ENCODE results near the gene SLC6A5. TPM values are rescaled to one million over a fixed set of nuclear protein-coding genes. Genes with fewer than 3 reads are reported as not detected.

The SLC6A5 gene
- total RNA-seq, 1 donor from 2014 or later, result not detected

DNA sequence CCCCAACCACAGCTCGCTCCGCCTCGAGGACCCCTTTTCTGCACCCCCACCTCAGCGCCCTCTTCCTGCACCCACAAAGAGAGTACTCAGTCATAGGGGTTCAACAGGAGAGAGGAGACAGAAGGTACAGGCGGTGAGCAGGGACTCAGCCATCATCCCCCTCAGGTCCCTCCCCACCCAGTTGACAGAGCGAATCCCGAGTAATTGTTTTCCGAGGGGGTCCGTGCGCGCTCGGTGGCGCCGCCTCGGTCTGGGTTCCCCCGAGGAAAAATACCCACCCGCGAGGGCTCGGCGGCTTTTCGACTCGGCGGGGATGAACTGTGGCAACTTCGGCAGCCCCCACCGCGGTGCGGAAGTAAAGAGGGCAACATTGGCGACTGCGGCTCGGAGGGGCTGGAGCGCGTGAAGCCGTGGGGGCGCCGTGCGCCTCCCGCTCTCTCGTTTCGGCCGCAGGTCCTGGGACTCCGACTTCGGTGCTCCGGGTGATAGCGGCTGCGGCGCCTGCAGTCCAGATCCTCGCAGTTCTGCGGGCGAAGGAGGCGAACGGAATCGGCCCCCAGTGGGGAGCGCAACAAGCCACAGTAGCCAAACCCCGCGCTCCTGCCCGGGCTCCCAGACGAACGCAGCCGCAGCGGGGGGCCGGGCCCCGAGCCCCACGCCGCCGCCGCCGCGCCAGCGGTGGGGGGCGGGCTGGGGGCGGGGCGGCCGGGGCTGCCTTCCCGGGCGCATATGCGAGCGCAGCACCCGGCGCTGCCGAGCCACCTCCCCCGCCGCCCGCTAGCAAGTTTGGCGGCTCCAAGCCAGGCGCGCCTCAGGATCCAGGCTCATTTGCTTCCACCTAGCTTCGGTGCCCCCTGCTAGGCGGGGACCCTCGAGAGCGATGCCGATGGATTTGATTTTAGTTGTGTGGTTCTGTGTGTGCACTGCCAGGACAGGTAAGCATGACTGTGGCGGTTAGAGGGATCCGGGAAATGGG is 69.7 kb downstream of the SLC6A5 start, which contains the start of gene NELL1:
TSS of gene NELL1 (plus strand) at position 743 of the 976 bp plus-strand sequence.
- DNase-seq (ENCODE audit: low read depth), result no peak

DNA sequence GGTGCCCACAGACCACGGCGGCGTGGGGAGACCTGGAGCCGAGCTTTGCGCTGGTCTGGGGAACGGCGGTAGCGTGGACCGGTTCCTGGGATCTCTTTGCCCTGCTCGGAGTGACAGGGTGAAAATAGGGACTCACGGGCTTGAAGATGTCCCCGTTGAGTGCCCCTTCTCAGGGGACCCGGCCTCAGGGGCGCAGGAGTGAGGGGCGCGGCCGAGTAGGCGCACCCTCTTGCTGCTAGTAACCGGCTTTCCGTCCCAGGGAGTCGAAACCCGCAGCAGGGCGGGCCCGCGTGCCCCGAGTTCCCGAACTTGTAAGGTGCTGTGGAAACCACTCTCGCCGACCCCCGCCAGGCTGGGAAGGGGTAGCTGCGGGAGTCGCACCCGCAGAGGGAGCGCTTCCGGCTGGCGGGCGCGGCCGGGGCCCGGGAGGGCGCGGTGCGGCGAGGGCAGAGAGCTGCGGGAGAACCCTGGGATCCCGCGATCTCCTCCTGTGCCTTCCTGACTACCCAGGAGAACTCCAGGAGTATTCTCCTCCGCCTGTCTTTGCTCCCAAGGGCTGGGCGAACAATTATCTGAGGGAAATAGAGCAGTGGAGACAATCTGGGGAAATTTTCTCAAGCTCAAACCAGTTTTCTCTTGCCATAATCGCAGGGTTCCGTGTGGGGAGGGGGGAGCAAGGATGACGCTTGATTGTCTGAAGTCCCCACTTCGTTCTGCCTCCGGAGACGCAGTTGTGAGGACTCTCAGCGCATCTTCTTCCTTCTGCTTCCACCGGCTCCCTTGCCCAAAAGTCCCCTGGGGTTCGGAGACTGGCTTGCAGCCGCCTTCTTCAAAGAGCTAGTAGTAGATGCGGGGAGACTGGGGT is 70.6 kb downstream of the SLC6A5 start:
- no peak for DNase-seq (ENCODE audit: low read depth)

DNA sequence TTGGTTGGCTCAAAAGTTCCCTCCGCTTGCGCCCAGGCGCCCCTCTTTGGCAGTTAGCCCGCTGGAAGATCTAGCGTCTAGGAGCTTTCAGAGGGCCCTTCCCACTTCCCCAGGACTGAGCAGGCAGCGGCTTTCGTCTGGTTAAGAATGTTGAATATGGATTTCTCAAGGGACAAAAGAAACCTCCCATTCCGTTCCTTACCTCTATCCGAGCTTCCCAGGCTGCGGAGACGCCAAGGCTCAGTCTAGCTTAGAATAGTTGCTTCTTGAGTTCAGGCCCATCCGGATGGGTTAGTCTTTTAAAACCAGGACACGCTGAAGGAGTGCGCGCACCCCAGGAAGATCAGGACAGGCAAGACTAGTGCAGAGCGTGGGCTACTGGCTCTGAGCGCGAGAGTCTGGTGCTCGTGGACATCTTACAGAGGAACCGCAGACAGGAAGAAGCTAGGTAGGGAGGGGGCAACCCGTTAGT is 71.6 kb downstream of the SLC6A5 start:
- DNase-seq (ENCODE audit: low read depth), result no peak

DNA sequence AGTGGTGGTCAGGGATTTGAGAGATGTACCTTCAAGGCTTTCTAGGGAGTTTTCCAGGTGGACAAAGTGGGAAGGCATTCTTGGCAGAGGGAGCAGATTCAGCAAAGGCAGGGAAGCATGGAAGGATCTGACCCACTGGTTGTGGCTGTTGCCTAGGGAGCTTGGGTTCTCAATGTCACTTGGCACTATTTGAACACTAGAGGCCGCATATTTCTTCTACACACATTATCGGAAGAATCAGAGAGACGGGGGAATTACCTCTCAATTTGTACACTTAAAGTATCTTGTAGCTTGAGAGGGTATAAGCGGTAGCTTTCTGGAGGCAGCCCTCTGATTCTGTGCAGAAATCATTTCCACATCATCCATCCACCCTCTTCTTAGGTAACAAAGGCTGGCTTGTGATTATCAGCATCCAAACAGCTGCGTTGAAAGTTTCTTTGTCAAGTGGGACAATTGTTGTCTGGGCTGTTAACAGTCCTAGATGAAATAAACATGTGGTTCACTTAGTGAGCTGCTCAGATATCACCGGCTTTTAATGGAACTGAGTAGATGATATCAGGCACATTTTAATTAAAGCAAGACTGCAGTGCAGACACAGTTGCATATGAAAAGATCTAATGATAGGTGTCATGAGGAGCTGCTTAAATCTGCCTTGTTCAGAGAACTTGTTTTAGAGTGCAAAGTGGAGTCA is 72.6 kb downstream of the SLC6A5 start:
- peak; percentile 29 for DNase-seq (ENCODE audit: low read depth)

DNA sequence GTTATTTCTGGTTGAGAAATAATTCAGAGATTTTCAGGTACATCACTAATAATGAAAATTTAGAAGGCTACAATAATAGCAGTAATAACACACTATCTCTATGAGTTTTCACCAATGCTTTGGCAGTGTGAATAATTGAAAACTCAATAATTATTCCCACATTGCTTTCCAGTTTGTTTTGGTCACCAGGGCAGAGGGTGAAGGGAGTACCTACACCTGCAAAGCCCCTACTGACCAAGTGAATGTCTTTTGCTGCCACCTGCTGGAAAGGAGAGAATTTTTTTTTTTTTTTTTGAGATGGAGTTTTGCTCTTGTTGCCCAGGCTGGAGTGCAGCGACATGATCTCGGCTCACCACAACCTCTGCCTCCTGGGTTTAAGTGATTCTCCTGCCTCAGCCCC is 73.2 kb downstream of the SLC6A5 start:
- DNase-seq (ENCODE audit: low read depth), result no peak

DNA sequence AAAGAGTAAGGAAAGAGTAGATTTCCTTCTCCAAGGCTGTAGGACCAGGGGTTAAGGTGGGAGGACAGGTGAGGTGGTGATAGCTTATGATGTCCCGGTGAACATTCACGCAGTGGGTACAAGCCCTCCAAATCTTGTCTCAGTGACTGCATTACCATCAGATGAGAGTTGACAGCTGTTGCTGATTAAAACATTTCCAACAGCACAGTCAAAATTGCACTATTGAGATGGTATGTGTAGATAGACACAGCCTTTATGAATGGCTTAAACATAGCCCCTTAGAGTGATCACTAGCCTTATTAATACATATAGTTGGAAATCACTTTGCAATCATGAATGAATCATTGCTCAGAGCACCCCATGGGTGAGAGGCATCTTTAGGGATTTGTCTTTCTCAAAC is 77.2 kb downstream of the SLC6A5 start:
- no peak for DNase-seq (ENCODE audit: low read depth)

DNA sequence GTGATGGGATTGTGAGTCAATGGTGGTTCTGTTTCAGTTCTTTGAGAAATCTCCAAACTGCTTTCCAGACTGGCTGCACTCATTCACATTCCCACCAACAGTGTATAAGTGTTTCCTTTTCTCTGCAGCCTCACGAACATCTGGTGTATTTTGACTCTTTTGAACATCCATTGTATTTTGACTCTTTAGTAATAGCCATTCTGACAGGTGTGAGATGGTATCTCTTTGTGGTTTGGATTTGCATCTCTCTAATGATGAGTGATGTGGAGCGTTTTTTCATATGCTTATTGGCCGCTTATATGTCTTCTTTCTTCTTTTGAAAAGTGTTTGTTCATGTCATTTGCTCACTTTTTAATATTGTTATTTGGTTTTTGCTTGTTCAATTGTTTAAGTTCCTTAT is 89.4 kb downstream of the SLC6A5 start:
- no peak for DNase-seq (ENCODE audit: low read depth)

DNA sequence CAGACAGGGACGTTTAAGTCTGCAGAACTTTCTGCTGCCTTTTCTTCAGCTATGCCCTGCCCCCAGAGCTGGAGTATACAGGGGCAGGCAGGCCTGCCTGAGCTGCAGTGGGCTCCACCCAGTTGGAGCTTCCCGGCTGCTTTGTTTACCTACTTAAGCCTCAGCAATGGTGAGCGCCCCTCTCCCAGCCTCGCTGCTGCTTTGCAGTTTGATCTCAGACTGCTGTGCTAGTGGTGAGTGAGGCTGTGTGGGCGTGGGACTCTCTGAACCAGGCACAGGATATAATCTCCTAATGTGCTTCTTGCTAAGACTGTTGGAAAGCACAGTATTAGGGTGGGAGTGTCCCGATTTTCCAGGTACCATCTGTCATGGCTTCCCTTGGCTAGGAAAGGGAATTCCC is 108.5 kb downstream of the SLC6A5 start:
- no peak for DNase-seq (ENCODE audit: low read depth)

Other genes with a start within 250 kb of the SLC6A5 start
- 84.3 and 86.8 TPM in 2 replicates for gene HTATIP2, start 235.9 kb upstream of the SLC6A5 start, total RNA-seq
- 16.4 and 21.5 TPM in 2 replicates for gene PRMT3, start 211.9 kb upstream of the SLC6A5 start, total RNA-seq
- not detected in 2 replicates for gene NELL1, start 70.0 kb downstream of the SLC6A5 start, total RNA-seq

All from renal cortical epithelial cell (primary cell).